HEK293 (cell line): ENCODE measurements around the gene IGFBP2.

Source experiments
- CTCF ChIP-seq: fragments of 450-650 bp; formaldehyde crosslinking; IDR thresholded peaks from 2 replicates; pipeline ENCODE4 v1.5.1; 2016; ENCODE audit warnings: missing biosample characterization, missing genetic modification characterization
- MYNN ChIP-seq: fragments of 450-650 bp; formaldehyde crosslinking; IDR thresholded peaks from 2 replicates; pipeline ENCODE4 v1.5.1; 2016; ENCODE audit warnings: missing biosample characterization, missing genetic modification characterization, borderline replicate concordance
- REST ChIP-seq: fragments of 450-650 bp; formaldehyde crosslinking; IDR thresholded peaks from 2 replicates; pipeline ENCODE4 v1.5.1; 2016; ENCODE audit warnings: missing biosample characterization, missing genetic modification characterization
- ZBTB17 ChIP-seq: fragments of 450-650 bp; formaldehyde crosslinking; IDR thresholded peaks from 2 replicates; pipeline ENCODE4 v1.5.1; 2016; ENCODE audit warnings: missing biosample characterization, missing genetic modification characterization
- ZNF112 ChIP-seq: fragments of 450-650 bp; formaldehyde crosslinking; IDR thresholded peaks from 2 replicates; pipeline ENCODE4 v1.5.0; 2017; ENCODE audit warnings: missing biosample characterization, missing genetic modification characterization
- ZNF132 ChIP-seq: fragments of 450-650 bp; formaldehyde crosslinking; IDR thresholded peaks from 2 replicates; pipeline ENCODE4 v1.5.1; 2017; ENCODE audit warnings: missing biosample characterization, missing genetic modification characterization, borderline replicate concordance
- ZNF138 ChIP-seq: fragments of 450-650 bp; formaldehyde crosslinking; IDR thresholded peaks from 2 replicates; pipeline ENCODE4 v1.5.1; 2016; ENCODE audit warnings: missing biosample characterization, missing genetic modification characterization, borderline replicate concordance
- ZNF202 ChIP-seq: fragments of 450-650 bp; formaldehyde crosslinking; IDR thresholded peaks from 2 replicates; pipeline ENCODE4 v1.5.1; 2016; ENCODE audit warnings: missing biosample characterization, missing genetic modification characterization, borderline replicate concordance
- ZNF394 ChIP-seq: fragments of 450-650 bp; formaldehyde crosslinking; IDR thresholded peaks from 2 replicates; pipeline ENCODE4 v1.5.1; 2016; ENCODE audit warnings: missing biosample characterization, missing genetic modification characterization, mild to moderate bottlenecking, moderate library complexity, borderline replicate concordance
- ZNF645 ChIP-seq: fragments of 450-650 bp; formaldehyde crosslinking; IDR thresholded peaks from 2 replicates; pipeline ENCODE4; 2016; ENCODE audit warnings: missing biosample characterization, missing genetic modification characterization
- ZXDB ChIP-seq: fragments of 450-650 bp; formaldehyde crosslinking; IDR thresholded peaks from 2 replicates; pipeline ENCODE4 v1.5.1; 2016; ENCODE audit warnings: missing biosample characterization, missing genetic modification characterization
- TF ChIP-seq, protein P1 (sequence below): fragments of 450-650 bp; formaldehyde crosslinking; IDR thresholded peaks from 2 replicates; pipeline ENCODE4 v1.5.1; 2016; ENCODE audit warnings: missing biosample characterization, missing genetic modification characterization

DNA sequence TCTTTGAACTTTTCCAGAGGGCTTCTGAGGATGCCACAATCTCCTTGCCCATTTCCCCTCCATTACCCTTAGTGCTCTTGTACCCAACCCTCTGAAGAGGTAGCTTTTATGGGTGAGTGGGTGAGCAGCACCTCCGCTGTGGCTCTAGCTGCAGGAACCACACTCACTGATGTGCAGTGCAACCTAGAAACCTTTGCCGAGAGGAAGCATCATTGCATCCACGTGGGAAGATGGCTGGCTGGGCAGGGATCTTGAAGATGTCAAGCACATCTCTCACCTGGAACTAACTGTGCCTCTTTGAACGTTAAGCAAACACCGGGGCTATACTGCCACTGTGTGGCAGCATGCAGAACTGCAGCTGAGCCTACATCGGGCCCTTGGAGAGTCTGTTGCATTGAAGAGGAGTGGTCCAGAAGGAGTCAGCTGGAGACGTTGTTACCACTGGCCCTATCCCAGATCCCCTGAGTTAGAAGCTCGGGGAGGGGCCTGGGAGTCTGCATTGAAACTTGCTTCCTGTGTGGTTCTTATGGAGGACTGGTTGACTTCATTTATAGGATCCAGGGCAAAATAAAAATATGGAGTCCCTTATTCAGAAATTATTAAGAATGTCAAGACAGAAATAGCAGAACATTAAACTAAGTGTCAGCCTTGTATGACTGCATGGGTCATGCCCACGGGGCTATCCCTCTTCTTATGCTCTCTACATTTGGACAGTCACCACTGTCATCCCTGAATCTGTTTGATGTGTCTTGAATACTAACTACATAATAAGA is 33.4 kb downstream of the IGFBP2 start:
- no peak for TF ChIP-seq ZNF645 (tag by site-specific recombination)
- TF ChIP-seq CTCF (tag by site-specific recombination), result peak; percentile 87
- TF ChIP-seq ZNF138, result no peak
- TF ChIP-seq ZXDB (tag by site-specific recombination), result no peak
- 0 out of 2 replicates have a peak, but pooled peaks have one; percentile 13 for TF ChIP-seq ZBTB17 (tag by site-specific recombination)
- TF ChIP-seq ZNF132, result no peak
- no peak for TF ChIP-seq MYNN
- no peak for TF ChIP-seq ZNF112 (tag by site-specific recombination)
- no peak for TF ChIP-seq ZNF394 (tag by site-specific recombination)
- TF ChIP-seq, protein P1, sequence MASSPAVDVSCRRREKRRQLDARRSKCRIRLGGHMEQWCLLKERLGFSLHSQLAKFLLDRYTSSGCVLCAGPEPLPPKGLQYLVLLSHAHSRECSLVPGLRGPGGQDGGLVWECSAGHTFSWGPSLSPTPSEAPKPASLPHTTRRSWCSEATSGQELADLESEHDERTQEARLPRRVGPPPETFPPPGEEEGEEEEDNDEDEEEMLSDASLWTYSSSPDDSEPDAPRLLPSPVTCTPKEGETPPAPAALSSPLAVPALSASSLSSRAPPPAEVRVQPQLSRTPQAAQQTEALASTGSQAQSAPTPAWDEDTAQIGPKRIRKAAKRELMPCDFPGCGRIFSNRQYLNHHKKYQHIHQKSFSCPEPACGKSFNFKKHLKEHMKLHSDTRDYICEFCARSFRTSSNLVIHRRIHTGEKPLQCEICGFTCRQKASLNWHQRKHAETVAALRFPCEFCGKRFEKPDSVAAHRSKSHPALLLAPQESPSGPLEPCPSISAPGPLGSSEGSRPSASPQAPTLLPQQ, result no peak
- no peak for TF ChIP-seq ZNF202
- no peak for TF ChIP-seq REST (tag by site-specific recombination)
